Ramos (cell line): Measurements from ENCODE around the gene EXOC4.
"Not testable (repeated sequence)": the region's sequence is repeated elsewhere in the genome, so short reads cannot be mapped to it uniquely, and the experiment has no call there.

ENCODE experiments used
- in situ Hi-C: fragments of 300-500 bp; cut with MboI; formaldehyde crosslinking; loops from one replicate; pipeline ENCODE4 v1.14.3; 2022; ENCODE audit warnings: low sequenced_read_pairs; ENCODE audit not compliant: unreplicated experiment

Gene EXOC4

GRCh38 chr7:133871757-133872156 is 618.9 kb downstream of the EXOC4 start:
- in situ Hi-C loops = no loop called here

GRCh38 chr7:133873187-133873586 is 620.3 kb downstream of the EXOC4 start:
- in situ Hi-C loops = no loop called here

- in situ Hi-C loops = no loop called here
Measured at GRCh38 chr7:133873631-133874030, 620.8 kb downstream of the EXOC4 start.

GRCh38 chr7:133883591-133883990 is 630.7 kb downstream of the EXOC4 start:
- in situ Hi-C loops = no loop called here

- in situ Hi-C loops = no loop called here
Measured at GRCh38 chr7:133885213-133885612, 632.3 kb downstream of the EXOC4 start.

- in situ Hi-C loops = no loop called here
Measured at GRCh38 chr7:133886086-133886485, 633.2 kb downstream of the EXOC4 start.

- in situ Hi-C loops = no loop called here
Measured at GRCh38 chr7:133886797-133887196, 633.9 kb downstream of the EXOC4 start.

- in situ Hi-C loops = no loop called here
Measured at GRCh38 chr7:133887459-133887858, 634.6 kb downstream of the EXOC4 start.

- in situ Hi-C loops = no loop called here
Measured at GRCh38 chr7:133888061-133888930, 635.4 kb downstream of the EXOC4 start.

GRCh38 chr7:133904776-133905175 is 651.9 kb downstream of the EXOC4 start:
- in situ Hi-C loops = no loop called here

GRCh38 chr7:133906553-133906952 is 653.7 kb downstream of the EXOC4 start:
- in situ Hi-C loops = not testable (repeated sequence)

GRCh38 chr7:133910761-133911160 is 657.9 kb downstream of the EXOC4 start:
- in situ Hi-C loops = no loop called here

GRCh38 chr7:133911724-133912123 is 658.8 kb downstream of the EXOC4 start:
- in situ Hi-C loops = no loop called here

GRCh38 chr7:133912916-133913697 is 660.2 kb downstream of the EXOC4 start:
- in situ Hi-C loops = no loop called here

- in situ Hi-C loops = no loop called here
Measured at GRCh38 chr7:133916621-133917020, 663.7 kb downstream of the EXOC4 start.

GRCh38 chr7:133919810-133920209 is 666.9 kb downstream of the EXOC4 start:
- in situ Hi-C loops = no loop called here

- in situ Hi-C loops = no loop called here
Measured at GRCh38 chr7:133921635-133922182, 668.8 kb downstream of the EXOC4 start.

GRCh38 chr7:133923974-133924373 is 671.1 kb downstream of the EXOC4 start:
- in situ Hi-C loops = no loop called here

- in situ Hi-C loops = no loop called here
Measured at GRCh38 chr7:133931053-133931452, 678.2 kb downstream of the EXOC4 start.

- in situ Hi-C loops = no loop called here
Measured at GRCh38 chr7:133932591-133932990, 679.7 kb downstream of the EXOC4 start.
